HEK293T (cell line): ENCODE measurements around the gene GJC3.

Source experiments
- CTCF ChIA-PET: fragments of 350-600 bp; formaldehyde crosslinking; extraction: SDS; loops from one replicate; lab custom pipeline; 2021; ENCODE audit warnings: antibody characterized with exemption, inconsistent platforms; lab: Yijun Ruan, JAX
- POLR2A ChIA-PET: fragments of 350-600 bp; formaldehyde crosslinking; extraction: SDS; loops from one replicate; lab custom pipeline; 2020; ENCODE audit warnings: antibody characterized with exemption, inconsistent platforms; lab: Yijun Ruan, JAX
- DNase-seq: peaks from one replicate; pipeline ENCODE4 v3.0.0; 2012; ENCODE audit warnings: mixed read lengths; ENCODE audit errors: extremely low spot score
- ARNT ChIP-seq: fragments of 450-650 bp; IDR thresholded peaks from 2 replicates; pipeline ENCODE4 v1.6.1; 2017; ENCODE audit warnings: mild to moderate bottlenecking
- BHLHE40 ChIP-seq: fragments of 450-650 bp; IDR thresholded peaks from 2 replicates; pipeline ENCODE4 v1.6.1; 2016; ENCODE audit warnings: mild to moderate bottlenecking, moderate library complexity, borderline replicate concordance
- CTBP1 ChIP-seq: fragments of 450-650 bp; IDR thresholded peaks from 2 replicates; pipeline ENCODE4 v1.6.1; 2016; ENCODE audit warnings: borderline replicate concordance
- ELF4 ChIP-seq: fragments of 450-650 bp; IDR thresholded peaks from 2 replicates; pipeline ENCODE4 v1.6.1; 2017; ENCODE audit warnings: antibody characterized with exemption
- FOXA1 ChIP-seq: fragments of 450-650 bp; IDR thresholded peaks from 2 replicates; pipeline ENCODE4 v1.6.1; 2016; ENCODE audit warnings: mild to moderate bottlenecking
- FOXK2 ChIP-seq: fragments of 450-650 bp; IDR thresholded peaks from 2 replicates; pipeline ENCODE4 v1.6.1; 2016; ENCODE audit warnings: mild to moderate bottlenecking
- FOXM1 ChIP-seq: fragments of 450-650 bp; IDR thresholded peaks from 2 replicates; pipeline ENCODE4 v1.6.1; 2017; ENCODE audit warnings: mild to moderate bottlenecking, borderline replicate concordance
- HDGF ChIP-seq: fragments of 450-650 bp; IDR thresholded peaks from 2 replicates; pipeline ENCODE4 v1.6.1; 2017; ENCODE audit warnings: antibody characterized with exemption, borderline replicate concordance
- L3MBTL2 ChIP-seq: fragments of 450-650 bp; conservative IDR thresholded peaks from 2 replicates; pipeline ENCODE4 v1.6.1; 2016; ENCODE audit warnings: mild to moderate bottlenecking
- LEF1 ChIP-seq: fragments of 450-650 bp; IDR thresholded peaks from 2 replicates; pipeline ENCODE4 v1.6.1; 2017; ENCODE audit warnings: mild to moderate bottlenecking, borderline replicate concordance
- NFRKB ChIP-seq: fragments of 450-650 bp; IDR thresholded peaks from 2 replicates; pipeline ENCODE4 v1.6.1; 2016; ENCODE audit warnings: mild to moderate bottlenecking, moderate library complexity
- PKNOX1 ChIP-seq: fragments of 450-650 bp; IDR thresholded peaks from 2 replicates; pipeline ENCODE4 v1.6.1; 2016
- SP1 ChIP-seq: fragments of 450-650 bp; IDR thresholded peaks from 2 replicates; pipeline ENCODE4 v1.6.1; 2017
- SUZ12 ChIP-seq: fragments of 450-650 bp; IDR thresholded peaks from 2 replicates; pipeline ENCODE4 v1.6.1; 2016; ENCODE audit warnings: mild to moderate bottlenecking
- TARDBP ChIP-seq: fragments of 450-650 bp; IDR thresholded peaks from 2 replicates; pipeline ENCODE4 v1.6.1; 2016
- ZNF384 ChIP-seq: fragments of 450-650 bp; IDR thresholded peaks from 2 replicates; pipeline ENCODE4 v1.6.1; 2016

The GJC3 gene

GRCh38 chr7:99928188-99928587 is 1.2 kb downstream of the GJC3 start:
- TF ChIP-seq PKNOX1 = no peak
- TF ChIP-seq ZNF384 = no peak
- TF ChIP-seq FOXM1 = no peak
- no peak for TF ChIP-seq TARDBP
- no peak for TF ChIP-seq SUZ12
- TF ChIP-seq ELF4 = no peak
- no peak for TF ChIP-seq FOXK2
- no peak for TF ChIP-seq NFRKB
- no peak for TF ChIP-seq SP1
- CTCF ChIA-PET = interaction anchor here (1.7 kb wide), 1 partner anchor 66 kb away, joined by 6 read pairs; no protein-coding TSS in a partner anchor
- no peak for DNase-seq
- POLR2A ChIA-PET = interaction anchor here (2.0 to 2.3 kb wide), 2 partner anchors 9 to 16 kb away, joined by 6 to 28 read pairs; partner anchors contain the start of gene TRIM4

GRCh38 chr7:99927536-99927935 is 1.9 kb downstream of the GJC3 start:
- no peak for DNase-seq
- TF ChIP-seq ARNT (no peak), NFRKB (no peak), CTBP1 (no peak), PKNOX1 (no peak), FOXM1 (no peak), FOXA1 (no peak), TARDBP (no peak), ZNF384 (no peak), LEF1 (no peak), HDGF (no peak), SP1 (no peak), BHLHE40 (no peak), SUZ12 (no peak), L3MBTL2 (no peak), ELF4 (no peak), FOXK2 (no peak)
- ChIA-PET CTCF (no interaction called here), POLR2A (interaction anchor here (0.6 kb wide), 1 partner anchor 9 kb away, joined by 3 read pairs; no protein-coding TSS in a partner anchor)

- CTCF ChIA-PET = no interaction called here
- TF ChIP-seq FOXK2 = no peak
- POLR2A ChIA-PET = no interaction called here
- DNase-seq = no peak
These were observed 3.1 kb downstream of the GJC3 start for GRCh38 chr7:99926321-99926720.

- ChIA-PET CTCF (no interaction called here), POLR2A (no interaction called here)
- TF ChIP-seq ZNF384 (no peak), ARNT (no peak), PKNOX1 (no peak), ELF4 (no peak), FOXA1 (no peak), SUZ12 (no peak), HDGF (no peak), CTBP1 (no peak), LEF1 (no peak), TARDBP (no peak), FOXK2 (no peak), FOXM1 (no peak), BHLHE40 (no peak), L3MBTL2 (no peak), NFRKB (no peak), SP1 (no peak)
- no peak for DNase-seq
These were observed 6.2 kb downstream of the GJC3 start for GRCh38 chr7:99923200-99923599.

- TF ChIP-seq SUZ12 (no peak), CTBP1 (no peak), FOXK2 (no peak), FOXA1 (no peak), SP1 (no peak), L3MBTL2 (no peak), TARDBP (no peak), HDGF (no peak), ELF4 (no peak), FOXM1 (no peak), ZNF384 (no peak), BHLHE40 (no peak), ARNT (no peak), PKNOX1 (no peak), LEF1 (no peak), NFRKB (no peak)
- POLR2A ChIA-PET = interaction anchor here (0.7 to 3.6 kb wide), 16 partner anchors 9 to 509 kb away, joined by 3 to 28 read pairs (median 4); partner anchors contain the start of genes AP4M1, GJC3, LAMTOR4 and MBLAC1
- DNase-seq = no peak
- CTCF ChIA-PET = interaction anchor here (0.7 to 2.9 kb wide), 2 partner anchors 9 to 70 kb away, joined by 3 to 9 read pairs; partner anchors contain the start of gene GJC3
These were observed 9.3 kb downstream of the GJC3 start for GRCh38 chr7:99920149-99920548.

- CTCF ChIA-PET = interaction anchor here (0.7 to 2.9 kb wide), 2 partner anchors 10 to 71 kb away, joined by 3 to 9 read pairs; partner anchors contain the start of gene GJC3
- POLR2A ChIA-PET = interaction anchor here (0.7 to 3.6 kb wide), 18 partner anchors 10 to 509 kb away, joined by 3 to 28 read pairs (median 4); partner anchors contain the start of genes AP4M1, GJC3, LAMTOR4 and MBLAC1
- TF ChIP-seq ZNF384 (no peak), L3MBTL2 (0 out of 2 replicates have a peak, but pooled peaks have one; percentile 50)
- DNase-seq = no peak
These were observed 9.7 kb downstream of the GJC3 start for GRCh38 chr7:99919814-99920112.
